DMS153 treated with DMSO at 0.1 percent for 48 hours (cell line): Measurements from ENCODE around the gene POMGNT2.

Experiments
- DNase-seq: peaks from one replicate; lab custom pipeline; 2025; ENCODE audit not compliant: unreplicated experiment; lab: John Stamatoyannopoulos, UW

Gene POMGNT2

GRCh38 chr3:43104039-43104438 is 1.8 kb downstream of the POMGNT2 start:
- DNase-seq, result no peak

GRCh38 chr3:43102773-43103480 is 3.0 kb downstream of the POMGNT2 start:
- no peak for DNase-seq

GRCh38 chr3:43098761-43099160 is 7.1 kb downstream of the POMGNT2 start:
- no peak for DNase-seq

- DNase-seq, result no peak
Observed at GRCh38 chr3:43097400-43098080, 8.3 kb downstream of the POMGNT2 start.

- DNase-seq, result no peak
Observed at GRCh38 chr3:43096761-43097160, 9.1 kb downstream of the POMGNT2 start.

GRCh38 chr3:43095370-43095769 is 10.5 kb downstream of the POMGNT2 start:
- DNase-seq, result no peak

- no peak for DNase-seq
Observed at GRCh38 chr3:43094851-43095250, 11.0 kb downstream of the POMGNT2 start.

GRCh38 chr3:43094381-43094780 is 11.5 kb downstream of the POMGNT2 start:
- no peak for DNase-seq

- DNase-seq, result no peak
Observed at GRCh38 chr3:43093974-43094373, 11.9 kb downstream of the POMGNT2 start.

GRCh38 chr3:43093006-43093405 is 12.9 kb downstream of the POMGNT2 start:
- no peak for DNase-seq

GRCh38 chr3:43091481-43091880 is 14.4 kb downstream of the POMGNT2 start:
- no peak for DNase-seq

GRCh38 chr3:43090238-43090637 is 15.6 kb downstream of the POMGNT2 start:
- DNase-seq, result no peak

- DNase-seq, result no peak
Observed at GRCh38 chr3:43089081-43089480, 16.8 kb downstream of the POMGNT2 start.

- DNase-seq, result no peak
Observed at GRCh38 chr3:43087249-43087776, 18.6 kb downstream of the POMGNT2 start.

- DNase-seq, result no peak
Observed at GRCh38 chr3:43086460-43087165, 19.3 kb downstream of the POMGNT2 start.

- DNase-seq, result no peak
Observed at GRCh38 chr3:43082457-43082856, 23.4 kb downstream of the POMGNT2 start.

GRCh38 chr3:43081796-43082195 is 24.1 kb downstream of the POMGNT2 start:
- DNase-seq, result no peak

GRCh38 chr3:43080726-43081568 is 24.9 kb downstream of the POMGNT2 start:
- DNase-seq, result no peak

- DNase-seq, result no peak
Observed at GRCh38 chr3:43079536-43080332, 26.1 kb downstream of the POMGNT2 start.

- no peak for DNase-seq
Observed at GRCh38 chr3:43077707-43078106, 28.2 kb downstream of the POMGNT2 start.
